Measurements from ENCODE around the gene PUS7L. TPM values are rescaled to one million over a fixed set of nuclear protein-coding genes. Genes with fewer than 3 reads are reported as not detected.

Gene PUS7L
- total RNA-seq, 4 donors from 2014 or later = 3.0 to 16.3 (median 9.5) TPM

DNA sequence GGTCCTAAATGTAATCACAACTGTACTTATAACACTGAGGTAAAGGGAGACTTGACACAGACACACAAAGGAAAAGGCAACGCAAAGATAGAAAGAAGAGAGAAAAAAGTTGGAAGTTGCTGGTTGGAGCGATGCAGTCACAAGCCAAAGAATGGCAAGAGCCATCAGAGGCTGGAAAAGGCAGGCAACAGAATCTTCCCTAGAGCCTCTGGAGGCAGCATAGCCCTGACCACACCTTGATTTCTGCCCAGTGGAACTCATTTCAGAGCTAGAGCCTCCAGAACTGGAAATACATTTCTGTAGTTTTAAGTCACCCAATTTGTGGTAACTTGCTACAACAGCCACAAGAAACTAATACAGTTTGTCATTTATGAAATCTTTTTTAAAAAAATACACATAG is 89.2 kb downstream of the PUS7L start:
- no peak overlapping the region for H3K27ac ChIP-seq
- intact Hi-C loops (cut with DNase I; ENCODE audit: low total_unique reads) (no loop called here), in situ Hi-C loops (cut with MboI; ENCODE audit: low pct_ligation_motif_present in 1 of 4, low pct_unique_long_range_greater_than_20kb in 1 of 4, low sequenced_read_pairs in 3 of 4) (no loop called here)
- no peak overlapping the region for H3K4me3 ChIP-seq
- no peaks in the 10 kb centered on the region for H3K36me3 ChIP-seq
- no peaks in the 10 kb centered on the region for H3K9me3 ChIP-seq
- H3K4me1 ChIP-seq = no peaks in the 10 kb centered on the region
- DNase-seq = no peak
- H3K27me3 ChIP-seq = no peaks in the 10 kb centered on the region
- 84 to 91% methylated on average over 1 to 2 of the region's 2 CpGs for WGBS, 2 donors (ENCODE audit: low coverage in 1 of 2)
- TF ChIP-seq, protein P1, sequence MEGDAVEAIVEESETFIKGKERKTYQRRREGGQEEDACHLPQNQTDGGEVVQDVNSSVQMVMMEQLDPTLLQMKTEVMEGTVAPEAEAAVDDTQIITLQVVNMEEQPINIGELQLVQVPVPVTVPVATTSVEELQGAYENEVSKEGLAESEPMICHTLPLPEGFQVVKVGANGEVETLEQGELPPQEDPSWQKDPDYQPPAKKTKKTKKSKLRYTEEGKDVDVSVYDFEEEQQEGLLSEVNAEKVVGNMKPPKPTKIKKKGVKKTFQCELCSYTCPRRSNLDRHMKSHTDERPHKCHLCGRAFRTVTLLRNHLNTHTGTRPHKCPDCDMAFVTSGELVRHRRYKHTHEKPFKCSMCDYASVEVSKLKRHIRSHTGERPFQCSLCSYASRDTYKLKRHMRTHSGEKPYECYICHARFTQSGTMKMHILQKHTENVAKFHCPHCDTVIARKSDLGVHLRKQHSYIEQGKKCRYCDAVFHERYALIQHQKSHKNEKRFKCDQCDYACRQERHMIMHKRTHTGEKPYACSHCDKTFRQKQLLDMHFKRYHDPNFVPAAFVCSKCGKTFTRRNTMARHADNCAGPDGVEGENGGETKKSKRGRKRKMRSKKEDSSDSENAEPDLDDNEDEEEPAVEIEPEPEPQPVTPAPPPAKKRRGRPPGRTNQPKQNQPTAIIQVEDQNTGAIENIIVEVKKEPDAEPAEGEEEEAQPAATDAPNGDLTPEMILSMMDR (IDR thresholded peaks at IDR 0.05) = no peak
- TF ChIP-seq POLR2A (IDR thresholded peaks at IDR 0.05) (no peak), POLR2AphosphoS5 (IDR thresholded peaks at IDR 0.05) (no peak), EP300 (IDR thresholded peaks at IDR 0.05; ENCODE audit: low read depth) (no peak)

Other genes with a start within 250 kb of the PUS7L start
- gene ADAMTS20, start 206.6 kb downstream of the PUS7L start, total RNA-seq = not detected
- gene IRAK4, start 161 bp upstream of the PUS7L start, total RNA-seq = 10 to 100 TPM in 3 of 4 donors, 1 to 10 TPM in 1; 6.6 to 39.7 (median 19.0) TPM
- gene TWF1, start 47.5 kb upstream of the PUS7L start, total RNA-seq = 10 to 100 TPM; 32.8 to 99.9 (median 62.5) TPM
- gene TMEM117, start 77.3 kb upstream of the PUS7L start, total RNA-seq = 10 to 100 TPM in 3 of 4 donors, under 1 TPM in 1; 0.40 to 92.8 (median 25.6) TPM